Frontal cortex (tissue), 4 donors: ENCODE measurements around the gene LGALS4. TPM values are rescaled to one million over a fixed set of nuclear protein-coding genes. Genes with fewer than 3 reads are reported as not detected.
"Not testable (repeated sequence)": the region's sequence is repeated elsewhere in the genome, so short reads cannot be mapped to it uniquely, and the experiment has no call there.

Source experiments
- DNase-seq, 2 donors: peaks; one replicate each; pipeline ENCODE4 v3.0.0; 2012; ENCODE audit warnings: low spot score in 2 of 2
- FAIRE-seq: peaks from 2 replicates; lab custom pipeline; 2012; peaks lifted over from hg19 to GRCh38; lab: Jason Lieb, UNC
- total RNA-seq: library from RNA; depleted of rRNA; stranded (reverse); fragments of >200 nt; gene quantifications from one replicate; pipeline ENCODE4 v1.2.3, GENCODE V29; 2014
- donor health status: control.
- donor health status: control.
- donor health status: control.

The LGALS4 gene
- total RNA-seq, 1 donor from 2014 or later: under 0.01 TPM

DNA sequence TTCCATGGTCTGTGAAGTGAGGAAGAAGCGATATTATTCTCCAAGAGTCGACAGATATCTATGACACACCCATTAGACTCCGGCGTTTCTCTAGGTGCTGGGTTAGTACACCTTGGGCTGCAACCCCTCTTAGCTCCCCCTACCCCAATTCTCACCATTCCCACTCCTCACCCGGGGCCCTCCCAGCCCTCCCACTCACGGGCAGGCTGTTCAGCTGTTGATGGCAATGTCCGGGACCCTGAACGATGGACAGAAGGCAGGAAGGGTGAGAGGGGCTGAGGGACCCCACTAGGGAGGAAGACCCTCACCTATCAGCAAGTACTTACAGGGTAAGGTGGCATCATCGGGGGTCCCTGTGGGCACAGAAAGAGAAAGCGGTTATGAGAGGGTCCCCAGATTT, 9.2 kb downstream of the LGALS4 start:
- no peak for DNase-seq
- FAIRE-seq: no peak

DNA sequence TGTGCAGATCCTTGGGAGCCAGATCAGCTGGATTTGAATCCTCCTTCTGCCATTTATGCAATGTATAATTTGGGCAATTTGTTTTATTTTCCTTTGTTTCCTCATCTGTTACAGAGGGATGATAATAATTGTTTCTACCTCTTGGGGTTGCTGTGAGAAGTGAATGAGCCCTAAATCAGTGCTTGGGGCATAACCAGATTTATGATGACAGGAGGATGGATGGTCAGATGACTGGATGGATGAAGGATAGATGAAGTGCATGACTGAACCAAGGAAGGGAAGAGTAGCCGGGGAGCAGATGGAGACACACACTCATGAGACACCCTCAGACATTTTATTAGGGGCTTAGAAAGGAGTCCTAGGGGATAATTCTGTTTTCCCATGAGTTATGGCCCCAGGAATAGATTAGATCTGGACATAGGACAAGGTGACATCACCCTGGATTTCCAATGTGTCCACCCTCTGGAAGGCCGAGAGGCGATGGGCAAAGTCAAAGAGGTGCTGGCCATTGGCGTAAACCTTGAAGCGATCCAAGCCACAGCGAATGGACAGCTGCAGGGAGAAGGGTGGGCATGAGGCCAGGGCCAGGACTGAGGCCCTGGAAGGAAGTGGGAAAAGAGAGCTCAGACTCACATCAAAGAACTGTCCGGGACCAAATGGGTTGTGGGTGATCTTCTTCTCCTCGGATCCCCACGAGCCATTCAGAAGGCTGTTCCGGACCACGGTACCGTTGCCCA, 11.2 kb downstream of the LGALS4 start:
- FAIRE-seq: no peak

DNA sequence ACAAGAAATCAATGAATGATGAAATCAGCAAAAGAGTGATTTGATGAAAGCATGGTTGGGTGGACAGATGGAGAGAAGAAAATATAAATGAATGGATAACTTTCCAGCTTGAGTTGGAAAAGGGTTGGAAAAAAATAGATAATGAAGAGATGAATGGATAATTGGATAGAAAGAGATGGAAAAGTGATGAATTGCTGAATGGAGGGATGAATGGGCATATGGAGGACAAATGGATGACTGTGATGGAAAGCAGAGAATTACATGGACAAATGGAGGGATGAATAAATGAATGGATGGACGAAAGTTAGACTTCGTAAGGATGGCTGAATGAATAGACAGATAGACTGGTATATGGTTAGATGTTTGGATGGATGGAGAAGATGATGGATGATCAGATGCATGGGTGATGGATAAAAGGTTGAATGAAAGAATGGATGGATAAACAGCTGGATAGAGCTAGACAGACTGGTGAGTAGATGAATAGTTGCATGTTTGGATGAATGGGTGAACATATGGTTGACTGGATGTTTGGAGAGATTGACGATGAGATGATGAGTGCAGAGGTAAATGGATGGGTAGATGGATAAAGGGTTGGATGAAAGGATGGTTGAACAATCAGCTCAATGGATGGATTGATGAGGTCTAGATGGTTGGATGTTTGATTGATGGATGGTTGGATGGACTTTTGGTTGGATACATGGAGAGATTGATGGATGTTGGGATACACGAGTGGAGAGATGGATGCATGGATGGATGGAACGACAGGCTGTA, 12.0 kb downstream of the LGALS4 start:
- DNase-seq (no peak), FAIRE-seq (no peak)

More for the DNA sequence above, 11.2 kb downstream of the LGALS4 start:
- DNase-seq: no peak

DNA sequence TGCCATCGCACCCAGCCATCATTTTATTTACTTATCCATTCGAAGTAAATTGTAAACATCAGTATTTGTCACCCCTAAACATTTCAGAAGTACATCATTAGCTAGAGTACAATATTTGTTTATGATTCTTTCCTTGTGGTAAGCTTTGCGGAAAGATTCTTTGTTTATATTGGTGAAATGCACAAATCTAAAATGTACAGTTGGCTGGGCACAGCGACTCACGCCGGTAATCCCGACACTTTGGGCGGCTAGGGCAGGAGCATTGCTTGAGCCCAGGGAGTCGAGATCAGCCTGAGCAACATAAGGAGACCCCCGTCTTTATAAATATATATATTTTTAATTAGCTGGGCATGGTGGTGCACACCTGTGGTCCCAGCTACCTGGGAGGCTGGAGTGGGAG, 13.6 kb downstream of the LGALS4 start:
- no peak for FAIRE-seq
- DNase-seq: no peak

DNA sequence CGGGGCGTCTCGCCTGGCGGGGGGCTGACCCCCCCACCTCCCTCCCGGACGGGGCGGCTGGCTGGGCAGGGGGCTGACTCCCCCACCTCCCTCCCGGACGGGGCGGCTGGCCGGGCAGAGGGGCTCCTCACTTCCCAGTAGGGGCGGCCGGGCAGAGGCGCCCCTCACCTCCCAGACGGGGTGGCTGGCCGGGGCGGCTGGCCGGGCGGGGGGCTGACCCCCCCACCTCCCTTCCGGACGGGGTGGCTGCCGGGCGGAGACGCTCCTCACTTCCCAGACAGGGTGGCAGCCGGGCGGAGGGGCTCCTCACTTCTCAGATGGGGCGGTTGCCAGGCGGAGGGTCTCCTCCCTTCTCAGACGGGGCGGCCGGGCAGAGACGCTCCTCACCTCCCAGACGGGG, 15.0 kb downstream of the LGALS4 start:
- DNase-seq, FAIRE-seq: not testable (repeated sequence)

DNA sequence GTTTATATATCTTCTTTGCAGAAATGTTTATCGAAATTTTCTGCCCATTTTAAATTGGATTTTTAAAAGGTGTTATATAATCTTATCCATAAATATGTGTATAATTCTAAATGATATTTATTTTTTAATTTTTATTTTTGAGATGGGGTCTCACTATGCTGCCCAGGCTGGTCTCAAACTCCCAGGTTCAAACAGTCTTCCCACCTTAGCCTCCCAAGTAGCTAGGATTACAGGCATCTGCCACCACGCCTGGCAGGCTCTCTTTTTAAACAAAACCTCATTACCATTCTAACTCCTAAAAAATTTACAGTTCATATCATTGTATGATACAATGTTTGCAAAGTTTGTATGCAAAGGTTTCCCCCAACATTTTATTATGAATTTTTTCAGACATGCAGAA, 16.6 kb downstream of the LGALS4 start:
- no peak for DNase-seq
- FAIRE-seq: no peak

DNA sequence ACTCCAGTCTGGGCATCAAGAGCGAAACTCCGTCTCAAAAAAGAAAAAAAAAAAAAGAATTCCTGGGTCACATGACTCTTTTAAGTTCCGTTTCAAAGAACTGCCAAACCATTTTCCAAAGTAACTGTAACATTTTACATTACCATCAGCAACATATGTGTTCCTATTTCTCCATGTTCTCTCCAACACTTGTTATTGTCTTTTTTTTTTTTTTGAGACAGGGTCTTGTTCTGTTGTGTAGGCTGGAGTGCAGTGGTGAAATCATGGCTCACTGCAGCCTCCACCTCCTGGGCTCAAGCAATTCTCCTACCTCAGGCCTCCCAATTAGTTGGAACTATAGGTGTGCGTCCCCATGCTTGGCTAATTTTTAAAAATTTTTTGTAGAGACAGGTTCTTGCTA, 17.2 kb downstream of the LGALS4 start:
- no peak for FAIRE-seq

DNA sequence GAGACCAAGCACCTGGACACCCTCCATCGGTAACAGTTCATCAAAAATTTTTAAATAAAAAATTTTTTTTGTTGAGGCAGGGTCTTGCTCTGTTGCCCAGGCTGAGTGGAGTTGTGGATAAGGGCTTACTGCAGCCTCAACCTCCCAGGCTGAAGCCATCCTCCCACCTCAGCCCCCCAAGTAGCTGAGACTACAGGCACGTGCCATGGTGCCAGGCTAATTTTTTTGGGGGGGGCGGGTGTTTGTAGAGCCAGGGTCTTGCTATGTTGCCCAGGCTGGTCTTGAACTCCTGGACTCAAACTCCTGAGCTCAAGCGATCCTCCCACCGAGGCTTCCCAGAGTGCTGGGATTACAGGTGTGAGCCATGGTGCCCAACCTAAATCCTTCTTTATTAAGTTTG, 19.1 kb downstream of the LGALS4 start:
- no peak for FAIRE-seq

More for the DNA sequence above, 17.2 kb downstream of the LGALS4 start:
- no peak for DNase-seq

DNA sequence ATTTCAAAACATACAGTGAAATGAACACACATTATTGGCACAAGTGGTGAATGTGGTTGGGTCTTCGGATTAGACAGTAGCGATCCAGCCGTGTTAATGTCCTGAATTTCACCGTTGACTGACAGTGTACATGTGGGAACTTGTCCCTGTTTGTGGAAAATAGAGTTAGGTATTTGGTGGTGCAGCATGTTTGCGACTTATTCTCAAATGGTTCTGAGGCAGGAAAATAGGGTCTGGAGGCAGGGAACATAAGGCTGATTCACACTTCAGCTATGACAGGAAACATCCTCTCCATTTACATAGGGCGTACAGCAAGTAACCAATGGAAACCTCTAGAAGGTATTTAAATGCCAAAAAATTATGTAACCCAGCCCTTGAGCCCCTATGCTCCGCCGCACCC, 19.6 kb downstream of the LGALS4 start:
- peak in 1 of 2 donors; percentile 26 for DNase-seq
- FAIRE-seq: no peak

More for the DNA sequence above, 19.1 kb downstream of the LGALS4 start:
- no peak for DNase-seq

DNA sequence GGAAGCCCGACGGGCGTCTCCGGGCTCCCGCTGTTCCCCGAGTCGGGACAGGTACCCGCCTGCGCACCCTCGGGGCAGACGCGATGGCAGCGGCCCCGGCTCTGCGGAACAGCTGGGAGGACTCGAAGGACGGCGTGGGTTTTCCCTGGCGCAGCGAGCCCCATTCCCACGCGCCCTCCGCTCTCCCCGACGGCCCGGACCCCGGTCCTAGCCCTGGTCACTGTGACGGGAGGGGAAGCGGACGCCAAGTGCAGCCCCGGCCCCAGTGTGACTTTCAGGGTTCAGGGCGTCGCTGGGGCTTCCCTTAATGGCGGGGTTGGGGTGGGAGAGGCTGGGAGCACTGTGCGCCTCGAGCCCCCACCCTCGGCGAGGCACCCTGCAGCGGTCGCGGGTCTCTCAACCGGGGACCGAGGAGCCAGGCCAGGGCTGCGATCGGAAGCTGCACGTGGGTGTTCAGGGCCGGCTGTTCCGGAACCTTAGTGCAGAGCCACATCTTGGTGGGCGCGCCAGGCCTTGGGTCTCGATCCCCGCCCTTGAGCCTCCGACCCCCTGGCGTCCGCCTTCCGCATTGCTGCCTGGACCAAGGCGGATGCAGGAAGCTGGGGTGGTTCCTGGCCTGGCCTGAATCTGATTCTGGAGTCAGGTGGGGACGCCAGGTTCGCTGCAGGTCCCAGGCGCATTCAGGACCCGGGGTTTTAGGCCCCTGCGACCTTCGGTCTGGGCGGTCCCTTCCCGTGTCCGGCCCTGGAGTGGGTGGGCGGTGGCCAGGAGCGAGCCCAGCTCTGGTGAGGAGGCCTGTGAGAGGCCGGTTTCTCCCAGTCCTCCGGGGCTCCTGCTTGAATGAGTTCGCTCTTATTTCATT, 20.3 kb downstream of the LGALS4 start:
- no peak for FAIRE-seq
- DNase-seq: peak in 1 of 2 donors; percentile 35

DNA sequence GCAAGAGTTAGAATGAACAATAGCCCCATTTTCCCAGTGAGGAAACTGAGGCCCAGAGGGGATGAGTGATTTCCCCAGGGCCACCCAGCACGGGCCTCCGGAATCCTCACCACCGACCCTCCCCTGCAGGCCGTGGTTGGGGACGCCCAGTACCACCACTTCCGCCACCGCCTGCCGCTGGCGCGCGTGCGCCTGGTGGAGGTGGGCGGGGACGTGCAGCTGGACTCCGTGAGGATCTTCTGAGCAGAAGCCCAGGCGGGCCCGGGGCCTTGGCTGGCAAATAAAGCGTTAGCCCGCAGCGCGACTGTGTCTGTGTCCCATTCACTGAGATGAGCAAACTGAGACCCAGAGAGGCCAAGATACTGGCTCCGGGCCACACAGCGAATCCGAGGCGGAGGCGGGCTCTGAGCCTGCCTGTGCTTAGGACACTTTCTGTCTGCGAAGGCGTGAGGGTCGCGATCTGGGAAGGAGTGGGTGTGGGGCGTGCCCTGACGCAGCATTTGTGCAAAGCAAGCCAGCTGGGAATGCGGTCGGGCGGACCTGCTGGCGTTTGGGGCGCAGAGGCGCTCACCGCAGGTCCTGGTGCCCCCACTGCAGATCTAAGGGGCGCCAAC, 21.2 kb downstream of the LGALS4 start:
- not testable (repeated sequence) for DNase-seq, FAIRE-seq

DNA sequence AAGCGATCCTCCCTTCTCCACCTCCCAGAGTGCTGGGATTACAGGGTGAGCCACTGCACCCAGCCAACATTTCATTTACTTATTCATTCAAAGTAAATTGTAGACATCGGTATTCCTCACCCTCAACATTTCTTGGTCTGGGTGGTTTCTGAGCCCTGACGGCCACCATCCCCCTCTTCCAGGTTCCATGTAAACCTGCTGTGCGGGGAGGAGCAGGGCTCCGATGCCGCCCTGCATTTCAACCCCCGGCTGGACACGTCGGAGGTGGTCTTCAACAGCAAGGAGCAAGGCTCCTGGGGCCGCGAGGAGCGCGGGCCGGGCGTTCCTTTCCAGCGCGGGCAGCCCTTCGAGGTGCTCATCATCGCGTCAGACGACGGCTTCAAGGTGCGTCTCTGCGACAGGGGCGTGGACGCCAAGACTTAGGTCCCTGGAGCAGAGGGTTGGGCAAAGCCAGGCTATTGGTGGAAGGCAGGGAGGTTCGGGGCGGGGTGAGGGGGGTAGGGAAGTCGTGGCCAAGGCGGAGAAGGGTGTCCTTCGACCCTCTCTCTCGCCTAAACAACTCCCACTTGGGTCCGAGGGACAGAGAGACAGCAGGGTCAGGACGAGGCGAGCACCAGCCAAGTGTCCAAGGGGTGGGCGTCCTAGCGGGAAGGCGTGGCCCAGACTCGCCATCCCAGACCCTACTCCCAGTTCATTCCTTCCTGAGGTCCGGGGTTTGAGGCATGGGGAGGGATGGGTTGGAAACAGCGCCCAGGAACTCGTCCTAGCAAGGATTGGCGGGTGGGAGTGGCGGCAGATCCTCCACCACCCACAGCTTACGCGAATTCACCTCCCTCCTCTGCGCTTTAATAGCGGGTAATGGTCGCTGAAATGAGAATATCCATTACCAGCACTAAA, 22.0 kb downstream of the LGALS4 start:
- FAIRE-seq, DNase-seq: not testable (repeated sequence)

DNA sequence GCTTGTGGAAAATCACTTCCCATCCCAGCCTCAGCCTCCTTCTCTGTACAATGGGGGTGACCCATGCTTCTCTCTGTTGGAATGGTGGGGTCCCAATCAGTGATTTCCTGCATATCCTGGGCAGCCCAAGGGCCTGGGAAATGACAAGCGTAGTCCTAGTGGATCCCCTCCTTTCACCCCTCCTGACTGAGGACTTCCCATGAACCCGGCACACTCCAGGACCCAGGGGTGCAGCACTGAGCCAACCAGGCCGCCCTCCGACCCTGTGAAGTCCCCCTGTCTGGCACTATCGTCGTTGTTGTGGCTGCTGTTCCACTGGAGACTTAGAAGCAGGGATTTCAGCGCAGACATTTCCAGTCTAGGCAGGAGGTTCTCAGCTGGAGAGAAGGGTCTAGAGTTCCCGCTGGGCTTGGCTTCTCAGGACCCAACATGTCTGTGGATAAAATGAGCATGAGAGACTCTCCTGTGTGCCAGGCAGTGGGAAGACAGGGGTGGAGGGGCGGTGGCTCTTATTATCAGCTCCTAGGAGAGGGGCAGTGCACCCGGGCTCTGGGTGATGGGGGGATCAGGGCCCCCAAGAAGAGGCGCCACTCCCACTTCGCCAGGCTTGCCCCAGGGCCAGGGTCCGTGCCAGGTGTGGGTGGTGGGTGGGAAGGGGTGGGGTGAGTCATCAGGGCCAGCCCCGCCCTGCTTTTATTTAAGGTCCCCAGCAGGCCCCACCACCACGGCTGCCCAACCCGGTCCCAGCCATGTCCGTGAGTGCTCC, 24.1 kb downstream of the LGALS4 start, which contains the start of gene LGALS7B:
LGALS7B (plus strand) TSS at position 723 of the 766 bp plus-strand sequence; CDS start at position 750, 27 bp downstream.
- DNase-seq: no peak
- no peak for FAIRE-seq

DNA sequence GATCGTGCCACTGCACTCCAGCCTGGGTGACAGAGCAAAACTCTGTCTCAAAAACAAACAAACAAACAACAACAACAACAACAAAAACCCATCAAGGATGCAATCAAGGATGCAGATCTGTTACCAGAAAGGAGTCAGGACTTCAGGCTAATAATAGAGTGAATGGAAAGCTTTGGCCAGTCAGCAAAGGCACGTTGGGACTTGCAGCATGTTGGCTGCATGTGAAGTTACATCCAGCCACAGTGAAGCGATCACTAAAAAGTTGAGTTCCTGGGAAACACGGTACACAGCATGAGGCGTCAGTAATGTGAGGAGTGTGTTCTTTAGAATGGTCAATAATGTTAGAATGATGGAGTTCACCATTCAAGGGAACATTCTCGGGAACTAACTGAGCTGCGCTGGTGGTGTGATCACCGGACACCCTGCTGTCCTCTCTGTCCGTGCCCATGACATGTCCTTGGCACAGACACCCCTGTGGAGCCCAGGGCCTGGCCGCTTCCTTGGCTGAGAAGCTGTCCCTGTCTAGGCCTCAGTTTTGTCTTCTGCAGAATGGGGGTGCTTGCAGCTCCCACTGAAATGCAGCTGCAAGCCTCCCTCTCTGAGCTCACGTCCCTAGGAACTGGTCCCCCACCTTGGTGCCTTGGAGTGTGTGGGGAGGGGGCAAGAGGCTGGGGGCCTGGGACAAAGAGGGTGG, 26.0 kb downstream of the LGALS4 start:
- DNase-seq (no peak), FAIRE-seq (no peak)

DNA sequence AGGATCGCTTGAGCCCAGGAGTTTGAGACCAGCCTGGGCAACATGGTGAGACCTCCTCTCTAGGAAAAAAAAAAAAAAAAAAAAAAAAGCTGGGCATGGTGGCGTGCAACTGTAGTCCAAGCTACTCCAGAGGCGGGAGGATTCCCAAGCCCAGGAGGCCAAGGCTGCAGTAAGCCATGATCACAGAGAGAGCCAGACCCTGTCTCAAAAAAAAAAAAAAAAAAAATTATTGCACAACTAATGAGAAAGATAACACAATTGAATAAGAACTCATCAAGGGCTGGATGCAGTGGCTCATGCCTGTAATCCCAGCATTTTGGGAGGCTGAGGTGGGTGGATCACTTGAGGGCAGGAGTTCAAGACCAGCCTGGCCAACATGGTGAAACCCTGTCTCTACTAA, 26.7 kb downstream of the LGALS4 start:
- DNase-seq, FAIRE-seq: not testable (repeated sequence)

DNA sequence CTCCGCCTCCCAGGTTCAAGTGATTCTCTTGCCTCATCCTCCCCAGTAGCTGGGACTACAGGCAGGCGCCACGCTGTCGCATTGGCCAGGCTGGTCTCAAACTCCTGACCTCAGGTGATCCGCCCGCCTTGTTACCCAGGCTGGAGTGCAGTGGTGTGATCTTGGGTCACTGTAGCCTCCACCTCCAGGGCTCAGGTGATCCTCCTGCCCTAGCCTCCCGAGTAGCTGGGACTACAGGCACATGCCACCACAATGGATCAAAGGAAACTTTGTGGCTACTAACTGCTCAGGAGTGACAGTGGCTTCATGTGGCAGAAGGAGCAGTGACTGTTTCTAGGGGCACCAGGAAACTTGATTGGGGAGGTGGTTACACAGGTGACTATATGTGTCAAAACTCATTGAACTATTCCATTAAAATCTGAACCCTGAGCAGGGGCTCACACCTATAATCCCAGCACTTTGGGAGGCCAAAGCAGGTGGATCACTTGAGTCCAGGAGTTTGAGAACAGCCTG, 27.5 kb downstream of the LGALS4 start:
- FAIRE-seq: no peak

DNA sequence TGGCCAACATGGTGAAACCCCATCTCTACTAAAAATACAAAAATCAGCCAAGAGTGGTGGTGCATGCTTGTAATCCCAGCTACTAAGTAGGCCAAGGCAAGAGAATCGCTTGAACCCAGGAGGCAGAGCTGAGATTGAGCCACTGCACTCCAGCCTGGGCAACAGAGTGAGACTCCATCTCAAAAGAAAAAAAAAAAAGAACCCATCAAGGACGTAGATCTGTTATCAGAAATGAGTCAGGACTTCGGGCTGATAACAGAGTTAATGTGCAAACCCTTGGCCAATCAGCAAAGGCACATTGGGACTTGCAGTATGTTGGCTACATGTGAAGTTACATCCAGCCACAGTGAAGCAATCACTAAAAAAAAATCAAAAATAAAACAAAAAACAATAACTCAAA, 28.5 kb downstream of the LGALS4 start:
- DNase-seq: no peak
- no peak for FAIRE-seq

More for the DNA sequence above, 27.5 kb downstream of the LGALS4 start:
- no peak for DNase-seq
